Endothelial cell of umbilical vein (primary cell): ENCODE measurements around the gene PSMB9.

Experiments
- EZH2 ChIP-seq: IDR thresholded peaks from 2 replicates; pipeline ENCODE4 v1.6.1; 2012; ENCODE audit warnings: borderline replicate concordance, low read depth, mild to moderate bottlenecking, moderate library complexity, low read length, inconsistent platforms; ENCODE audit not compliant: severe bottlenecking
- TF ChIP-seq, protein P1 (sequence below), 2 donors: IDR thresholded peaks; 1 replicate in 1 of 2; 2 replicates in 1 of 2; pipeline ENCODE4 v1.5.1; 2011; ENCODE audit warnings: low read length in 2 of 2, mild to moderate bottlenecking in 2 of 2, moderate library complexity in 2 of 2, control low read depth in 1 of 2, inconsistent platforms in 1 of 2, low read depth in 1 of 2; ENCODE audit not compliant: insufficient read depth in 1 of 2; ENCODE audit errors: extremely low read depth in 1 of 2

DNA sequence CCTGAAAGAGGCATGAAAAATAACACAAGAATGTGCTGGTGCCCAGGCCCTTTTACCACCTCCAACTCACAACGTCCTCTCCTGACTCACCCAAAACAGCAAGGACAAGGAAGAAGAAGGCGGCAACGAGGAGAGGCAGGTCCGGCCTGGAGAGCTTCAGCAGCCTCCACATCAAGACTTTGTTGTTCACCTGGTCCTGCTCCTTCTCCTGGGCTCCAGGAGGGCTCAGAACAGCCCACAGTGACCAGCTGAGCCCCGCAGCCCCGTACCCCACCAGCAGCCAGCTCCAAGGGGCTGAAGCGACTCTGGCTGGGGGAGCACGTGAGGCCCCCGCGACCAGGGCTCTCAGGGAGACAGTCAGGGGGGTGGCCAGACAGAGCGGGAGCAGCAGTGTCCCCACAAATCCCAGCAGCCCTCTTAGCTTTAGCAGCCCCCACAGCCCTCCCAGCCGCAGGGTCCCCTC lies 16.3 kb upstream of the PSMB9 start:
- TF ChIP-seq EZH2 = no peak
- TF ChIP-seq, protein P1, sequence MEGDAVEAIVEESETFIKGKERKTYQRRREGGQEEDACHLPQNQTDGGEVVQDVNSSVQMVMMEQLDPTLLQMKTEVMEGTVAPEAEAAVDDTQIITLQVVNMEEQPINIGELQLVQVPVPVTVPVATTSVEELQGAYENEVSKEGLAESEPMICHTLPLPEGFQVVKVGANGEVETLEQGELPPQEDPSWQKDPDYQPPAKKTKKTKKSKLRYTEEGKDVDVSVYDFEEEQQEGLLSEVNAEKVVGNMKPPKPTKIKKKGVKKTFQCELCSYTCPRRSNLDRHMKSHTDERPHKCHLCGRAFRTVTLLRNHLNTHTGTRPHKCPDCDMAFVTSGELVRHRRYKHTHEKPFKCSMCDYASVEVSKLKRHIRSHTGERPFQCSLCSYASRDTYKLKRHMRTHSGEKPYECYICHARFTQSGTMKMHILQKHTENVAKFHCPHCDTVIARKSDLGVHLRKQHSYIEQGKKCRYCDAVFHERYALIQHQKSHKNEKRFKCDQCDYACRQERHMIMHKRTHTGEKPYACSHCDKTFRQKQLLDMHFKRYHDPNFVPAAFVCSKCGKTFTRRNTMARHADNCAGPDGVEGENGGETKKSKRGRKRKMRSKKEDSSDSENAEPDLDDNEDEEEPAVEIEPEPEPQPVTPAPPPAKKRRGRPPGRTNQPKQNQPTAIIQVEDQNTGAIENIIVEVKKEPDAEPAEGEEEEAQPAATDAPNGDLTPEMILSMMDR (IDR thresholded peaks at IDR 0.05; ENCODE audit: extremely low read depth in 1 of 2, insufficient read depth in 1 of 2, low read depth in 1 of 2, low read length in 2 of 2) = no peak
